HepG2 (cell line): ENCODE results near the gene MGAT4C. TPM values are rescaled to one million over a fixed set of nuclear protein-coding genes. Genes with fewer than 3 reads are reported as not detected.

ENCODE experiments used
- ATAC-seq: fragments of 200-7000 bp; cut with Tn5 transposase; 3 replicates; pipeline ENCODE4 v1.9.1; 2020; ENCODE audit warnings: mild to moderate bottlenecking, moderate library complexity
- BruUV-seq: library from RNA; stranded (reverse); fragments of 400-500 nt; replicated peaks from 2 replicates; lab custom pipeline; 2021; lab: Mats Ljungman, UMichigan
- CTCF ChIA-PET: fragments of 300-600 bp; formaldehyde crosslinking; extraction: SDS; loops from one replicate; lab custom pipeline; 2021; ENCODE audit warnings: low total read pairs, inconsistent platforms, low intra/inter-chr PET ratio; lab: Yijun Ruan, JAX
- POLR2A ChIA-PET: fragments of 350-600 bp; sonication (Branson Sonifier 250); formaldehyde crosslinking; loops from one replicate; lab custom pipeline; 2020; ENCODE audit warnings: antibody characterized with exemption, inconsistent platforms; lab: Yijun Ruan, JAX
- DNase-seq: peaks from one replicate; pipeline ENCODE4 v3.0.0-alpha.2; 2015; ENCODE audit warnings: low spot score
- FAIRE-seq: peaks from 3 replicates; lab custom pipeline; 2011; peaks lifted over from hg19 to GRCh38; lab: Jason Lieb, UNC
- H2AFZ ChIP-seq: one replicate; pipeline ENCODE4 v1.6.1; 2011; ENCODE audit warnings: low read length, inconsistent platforms
- H3K27ac ChIP-seq: fragments of 300-600 bp; 3 replicates; pipeline ENCODE4 v1.8.0; 2011; ENCODE audit warnings: mixed run types, mild to moderate bottlenecking, mixed read lengths, low read length, inconsistent platforms; ENCODE audit not compliant: insufficient read depth; ENCODE audit errors: extremely low read length
- H3K27me3 ChIP-seq, 2 experiments: fragments of 200-600 bp in 1 of 2; 2 replicates in 1 of 2; 3 replicates in 1 of 2; pipeline versions ENCODE4 v1.6.0 to v1.8.0; 2011; ENCODE audit warnings: low read length in 2 of 2, mild to moderate bottlenecking in 2 of 2, moderate library complexity in 2 of 2, inconsistent platforms in 1 of 2; ENCODE audit not compliant: insufficient read depth in 2 of 2, control insufficient read depth in 1 of 2
- H3K36me3 ChIP-seq, 2 experiments: fragments of 200-600 bp in 1 of 2; replicated peaks in 1 of 2; 2 replicates in 1 of 2; 3 replicates in 1 of 2; pipeline versions ENCODE4 v1.5.1 to v1.8.0; 2011; ENCODE audit warnings: low read length in 2 of 2, inconsistent platforms in 1 of 2; ENCODE audit not compliant: insufficient read depth in 2 of 2, control insufficient read depth in 1 of 2
- H3K4me1 ChIP-seq: 2 replicates; pipeline ENCODE4 v1.5.1; 2012; ENCODE audit warnings: low read length, inconsistent platforms; ENCODE audit not compliant: insufficient read depth
- H3K4me2 ChIP-seq: 2 replicates; pipeline ENCODE4 v1.6.0; 2011; ENCODE audit warnings: low read depth, low read length, inconsistent platforms
- H3K4me3 ChIP-seq, 3 experiments: fragments of 200-600 bp in 1 of 3; sonication (generic), shearing (Covaris generic) in 1 of 3; replicated peaks in 1 of 3; 2 replicates each; pipeline ENCODE4 v1.5.1; 2011 to 2016; ENCODE audit warnings: low read length in 3 of 3, inconsistent platforms in 2 of 3, low read depth in 2 of 3, mild to moderate bottlenecking in 2 of 3, control low read depth in 1 of 3, mixed read lengths in 1 of 3; ENCODE audit not compliant: insufficient read depth in 1 of 3
- H3K79me2 ChIP-seq: one replicate; pipeline ENCODE4 v1.6.1; 2011; ENCODE audit warnings: low read length, inconsistent platforms; ENCODE audit not compliant: insufficient read depth
- H3K9ac ChIP-seq: 2 replicates; pipeline ENCODE4 v1.6.0; 2011; ENCODE audit warnings: mild to moderate bottlenecking, low read depth, low read length, inconsistent platforms; ENCODE audit not compliant: insufficient read depth
- H3K9me3 ChIP-seq: 2 replicates; pipeline ENCODE4 v1.5.1; 2012; ENCODE audit warnings: mild to moderate bottlenecking, low read length
- H4K20me1 ChIP-seq: 2 replicates; pipeline ENCODE4 v1.6.0; 2011; ENCODE audit warnings: inconsistent platforms, mild to moderate bottlenecking, low read length, moderate library complexity; ENCODE audit not compliant: insufficient read depth
- CREBL2 ChIP-seq: sonication (generic); formaldehyde crosslinking; IDR thresholded peaks from 2 replicates; pipeline ENCODE4 v1.8.1; 2023; ENCODE audit warnings: missing genetic modification reagents, mild to moderate bottlenecking, borderline replicate concordance
- CSRNP2 ChIP-seq: sonication (generic); formaldehyde crosslinking; conservative IDR thresholded peaks from 2 replicates; pipeline ENCODE4 v1.8.0; 2022; ENCODE audit warnings: low read depth, missing genetic modification reagents
- IKZF1 ChIP-seq: fragments of 450-650 bp; IDR thresholded peaks from 2 replicates; pipeline ENCODE4 v1.7.1; 2016
- KMT2A ChIP-seq: sonication (generic); formaldehyde crosslinking; IDR thresholded peaks from 2 replicates; pipeline ENCODE4 v1.4.0; 2020; ENCODE audit warnings: missing genetic modification reagents
- MLLT10 ChIP-seq: sonication (generic); formaldehyde crosslinking; IDR thresholded peaks from 2 replicates; pipeline ENCODE4 v1.4.0; 2020; ENCODE audit warnings: missing genetic modification reagents
- RORA ChIP-seq: sonication (generic); formaldehyde crosslinking; IDR thresholded peaks from 2 replicates; pipeline ENCODE4 v1.5.0; 2020; ENCODE audit warnings: mild to moderate bottlenecking, missing genetic modification reagents, moderate library complexity
- SAP130 ChIP-seq: IDR thresholded peaks from 2 replicates; pipeline ENCODE4 v1.6.1; 2016; ENCODE audit warnings: low read depth
- THYN1 ChIP-seq: sonication (generic); formaldehyde crosslinking; IDR thresholded peaks from 2 replicates; pipeline ENCODE4 v1.8.1; 2023; ENCODE audit warnings: low read depth, mild to moderate bottlenecking, moderate library complexity, missing genetic modification reagents, borderline replicate concordance
- ZBTB10 ChIP-seq: sonication (generic); formaldehyde crosslinking; IDR thresholded peaks from 2 replicates; pipeline ENCODE4 v1.4.0; 2020; ENCODE audit warnings: missing genetic modification reagents, borderline replicate concordance
- ZMAT5 ChIP-seq: sonication (generic); formaldehyde crosslinking; IDR thresholded peaks from 2 replicates; pipeline ENCODE4 v1.5.0; 2020; ENCODE audit warnings: mild to moderate bottlenecking, low read depth, missing genetic modification reagents, borderline replicate concordance
- ZNF616 ChIP-seq: sonication (generic); formaldehyde crosslinking; IDR thresholded peaks from 2 replicates; pipeline ENCODE4 v1.5.0; 2020; ENCODE audit warnings: low read depth, mild to moderate bottlenecking, missing genetic modification reagents
- ZNF788 ChIP-seq: sonication (generic); formaldehyde crosslinking; IDR thresholded peaks from 2 replicates; pipeline ENCODE4 v1.5.0; 2020; ENCODE audit warnings: mild to moderate bottlenecking, missing genetic modification reagents, borderline replicate concordance
- ZSCAN29 ChIP-seq: sonication (generic); formaldehyde crosslinking; conservative IDR thresholded peaks from 2 replicates; pipeline ENCODE4 v1.4.0; 2020; ENCODE audit warnings: mild to moderate bottlenecking, missing genetic modification reagents
- WGBS: methylation state at CpG from one replicate; pipeline ENCODE4 v1.1.6; 2017; ENCODE audit warnings: low lambda C conversion rate; 5-methylcytosine and 5-hydroxymethylcytosine counted together
- in situ Hi-C: cut with HindIII; loops from 2 replicates; pipeline ENCODE4 v1.10.0; 2017; ENCODE audit warnings: low pct_unique_long_range_greater_than_20kb; ENCODE audit not compliant: extremely low pct_ligation_motif_present
- intact Hi-C: fragments of 100-400 bp; cut with micrococcal nuclease; formaldehyde crosslinking; loops from one replicate; pipeline ENCODE4 v1.10.0; 2022; ENCODE audit not compliant: unreplicated experiment
- polyA plus RNA-seq, 8 experiments: library from polyadenylated mRNA; depleted of rRNA in 3 of 8; stranded (reverse) in 7 of 8; unstranded in 1 of 8; fragments of >200 nt; fragmentation: Illumina TruSeq in 4 of 8; extraction: Trizol in 4 of 8; gene quantifications; 2 replicates each; pipeline versions ENCODE4 v1.2.1 to v1.2.3, GENCODE V29; 2011 to 2016; ENCODE audit warnings: low read depth in 4 of 8, missing spikeins in 1 of 8, mixed read lengths in 1 of 8; ENCODE audit not compliant: insufficient read depth in 1 of 8
- total RNA-seq, 5 experiments: library from RNA; depleted of rRNA; stranded (reverse); fragments of >200 nt; fragmentation: Illumina TruSeq; extraction: Trizol; gene quantifications; 2 replicates each; pipeline ENCODE4 v1.2.3, GENCODE V29; 2016; ENCODE audit warnings: low read depth in 1 of 5

Gene MGAT4C
- total and polyA plus RNA-seq, 2 of the 13 experiments (the other 11 are each of a cell fraction or from before 2014, with no cell fraction given), result not detected

- TF ChIP-seq CSRNP2 (CRISPR knock-in tag), result no peak
- TF ChIP-seq ZMAT5 (CRISPR knock-in tag), result no peak
- TF ChIP-seq RORA (CRISPR knock-in tag), result no peak
- TF ChIP-seq ZBTB10 (CRISPR knock-in tag), result no peak
- TF ChIP-seq SAP130 (CRISPR knock-in tag), result no peak
- no peak for TF ChIP-seq THYN1 (CRISPR knock-in tag)
- TF ChIP-seq ZSCAN29 (CRISPR knock-in tag), result no peak
- no peak for TF ChIP-seq IKZF1
- no peak for TF ChIP-seq CREBL2 (CRISPR knock-in tag)
- no peak for TF ChIP-seq MLLT10 (CRISPR knock-in tag)
- TF ChIP-seq ZNF616 (CRISPR knock-in tag), result no peak
- no peak for TF ChIP-seq KMT2A (CRISPR knock-in tag)
- no peak for TF ChIP-seq ZNF788 (CRISPR knock-in tag)
- Histone ChIP-seq H3K27ac (no peak overlapping the region), H3K4me3 (no peak overlapping the region), H3K4me1 (no peaks in the 10 kb centered on the region), H3K9me3 (no peaks in the 10 kb centered on the region), H3K27me3 (no peaks in the 10 kb centered on the region), H3K9ac (no peak overlapping the region), H3K79me2 (no peaks in the 10 kb centered on the region), H3K4me2 (no peak overlapping the region), H4K20me1 (no peaks in the 10 kb centered on the region), H3K36me3 (no peaks in the 10 kb centered on the region), H2AFZ (no peak overlapping the region)
- WGBS, result 28% methylated on average over 2 of the region's 2 CpGs
- ChIA-PET CTCF (no interaction called here), POLR2A (no interaction called here)
- in situ Hi-C loops (loop anchor here (25.0 kb wide), 1 partner anchor 655 kb away; no protein-coding TSS in a partner anchor), intact Hi-C loops (loop anchor here (5.0 kb wide), 1 partner anchor 1740 kb away; no protein-coding TSS in a partner anchor)
- no peak for DNase-seq
- BruUV-seq, result no TSS peak
- ATAC-seq, result no peak
- no peak for FAIRE-seq
Observed at GRCh38 chr12:86257134-86257533, 943 bp upstream of the MGAT4C start.
